T-helper 1 cell treated with Interleukin-12 subunit alpha and Interleukin-12 subunit beta and Interleukin-4 antibody, amounts not matched to agents 30 μg/mL and 1 μg/mL, for 36 hours (primary cell): ENCODE results near the gene NUP107.
"Not testable (repeated sequence)": the region's sequence is repeated elsewhere in the genome, so short reads cannot be mapped to it uniquely, and the experiment has no call there.

Experiments used
- H3K27ac Mint-ChIP-seq: one replicate; pipeline ENCODE4 v1.8.0; 2021; ENCODE audit warnings: mild to moderate bottlenecking, mixed read lengths
- H3K27me3 Mint-ChIP-seq: one replicate; pipeline ENCODE4 v1.8.0; 2021; ENCODE audit warnings: low read depth, mixed read lengths
- H3K36me3 Mint-ChIP-seq: one replicate; pipeline ENCODE4 v1.8.0; 2021; ENCODE audit warnings: low read depth, mixed read lengths
- H3K4me1 Mint-ChIP-seq: one replicate; pipeline ENCODE4 v1.8.0; 2021; ENCODE audit warnings: low read depth, mixed read lengths
- H3K4me3 Mint-ChIP-seq: one replicate; pipeline ENCODE4 v1.8.0; 2021; ENCODE audit warnings: mild to moderate bottlenecking, moderate library complexity, mixed read lengths
- H3K9me3 Mint-ChIP-seq: one replicate; pipeline ENCODE4 v1.8.0; 2021; ENCODE audit warnings: mixed read lengths

The NUP107 gene

GRCh38 chr12:68675101-68675842, 11.5 kb upstream of the NUP107 start:
- Mint-ChIP-seq H3K9me3 (no peaks in the 10 kb centered on the region), H3K36me3 (peaks cover 6% of the 10 kb centered on the region), H3K4me3 (peak overlapping the region; percentile 55), H3K27ac (peak overlapping the region; percentile 84), H3K4me1 (peaks cover 33% of the 10 kb centered on the region), H3K27me3 (no peaks in the 10 kb centered on the region)

GRCh38 chr12:68676854-68677253, 9.9 kb upstream of the NUP107 start:
- not testable (repeated sequence) for H3K27ac Mint-ChIP-seq, H3K4me3 Mint-ChIP-seq, H3K9me3 Mint-ChIP-seq, H3K36me3 Mint-ChIP-seq, H3K27me3 Mint-ChIP-seq
- H3K4me1 Mint-ChIP-seq, result peaks cover 26% of the 10 kb centered on the region

- Mint-ChIP-seq H3K27ac (peak overlapping the region; percentile 94), H3K4me1 (peaks cover 26% of the 10 kb centered on the region), H3K4me3 (peak overlapping the region; percentile 94), H3K36me3 (peaks cover 11% of the 10 kb centered on the region), H3K27me3 (no peaks in the 10 kb centered on the region), H3K9me3 (no peaks in the 10 kb centered on the region)
Observed at GRCh38 chr12:68686262-68686594, 550 bp upstream of the NUP107 start.

GRCh38 chr12:68695454-68695853, 8.7 kb downstream of the NUP107 start:
- H3K27me3 Mint-ChIP-seq, result no peaks in the 10 kb centered on the region
- no peak overlapping the region for H3K27ac Mint-ChIP-seq
- H3K36me3 Mint-ChIP-seq, result peaks cover 51% of the 10 kb centered on the region
- H3K4me3 Mint-ChIP-seq, result no peak overlapping the region
- H3K4me1 Mint-ChIP-seq, result peaks cover 4% of the 10 kb centered on the region
- H3K9me3 Mint-ChIP-seq, result no peaks in the 10 kb centered on the region

GRCh38 chr12:68699486-68699885, 12.7 kb downstream of the NUP107 start:
- peaks cover 39% of the 10 kb centered on the region for H3K36me3 Mint-ChIP-seq
- H3K27me3 Mint-ChIP-seq, result no peaks in the 10 kb centered on the region
- peaks cover 1% of the 10 kb centered on the region for H3K4me1 Mint-ChIP-seq
- no peak overlapping the region for H3K4me3 Mint-ChIP-seq
- no peaks in the 10 kb centered on the region for H3K9me3 Mint-ChIP-seq
- H3K27ac Mint-ChIP-seq, result no peak overlapping the region

- Mint-ChIP-seq H3K36me3 (peaks cover 17% of the 10 kb centered on the region), H3K9me3 (no peaks in the 10 kb centered on the region), H3K4me3 (no peak overlapping the region), H3K27ac (no peak overlapping the region), H3K27me3 (no peaks in the 10 kb centered on the region), H3K4me1 (no peaks in the 10 kb centered on the region)
Observed at GRCh38 chr12:68727776-68728175, 41.0 kb downstream of the NUP107 start.

GRCh38 chr12:68733661-68734071, 46.9 kb downstream of the NUP107 start:
- Mint-ChIP-seq H3K4me1 (no peaks in the 10 kb centered on the region), H3K27ac (no peak overlapping the region), H3K27me3 (no peaks in the 10 kb centered on the region), H3K4me3 (no peak overlapping the region), H3K36me3 (peaks cover 22% of the 10 kb centered on the region), H3K9me3 (no peaks in the 10 kb centered on the region)

- peaks cover 18% of the 10 kb centered on the region for H3K36me3 Mint-ChIP-seq
- H3K27ac Mint-ChIP-seq, result no peak overlapping the region
- no peak overlapping the region for H3K4me3 Mint-ChIP-seq
- H3K9me3 Mint-ChIP-seq, result no peaks in the 10 kb centered on the region
- H3K27me3 Mint-ChIP-seq, result no peaks in the 10 kb centered on the region
- H3K4me1 Mint-ChIP-seq, result peaks cover 11% of the 10 kb centered on the region
Observed at GRCh38 chr12:68739891-68740290, 53.1 kb downstream of the NUP107 start.

GRCh38 chr12:68743356-68743755, 56.6 kb downstream of the NUP107 start:
- Mint-ChIP-seq H3K9me3 (no peaks in the 10 kb centered on the region), H3K4me3 (no peak overlapping the region), H3K27ac (peak overlapping the region; percentile 73), H3K36me3 (peaks cover 20% of the 10 kb centered on the region), H3K27me3 (no peaks in the 10 kb centered on the region), H3K4me1 (peaks cover 25% of the 10 kb centered on the region)

- Mint-ChIP-seq H3K4me3 (peak overlapping the region; percentile 92), H3K9me3 (no peaks in the 10 kb centered on the region), H3K27me3 (no peaks in the 10 kb centered on the region), H3K27ac (peak overlapping the region; percentile 90), H3K36me3 (peaks cover 19% of the 10 kb centered on the region), H3K4me1 (peaks cover 40% of the 10 kb centered on the region)
Observed at GRCh38 chr12:68745376-68745903, 58.7 kb downstream of the NUP107 start.

- Mint-ChIP-seq H3K27me3 (no peaks in the 10 kb centered on the region), H3K9me3 (no peaks in the 10 kb centered on the region), H3K27ac (peak within 1 kb of the TSS; percentile 90), H3K36me3 (peaks cover 19% of the 10 kb centered on the region), H3K4me3 (peak within 1 kb of the TSS; percentile 92), H3K4me1 (peaks cover 40% of the 10 kb centered on the region)
Observed at GRCh38 chr12:68745904-68746571, 59.3 kb downstream of the NUP107 start, which contains the start of gene SLC35E3. Gene SLC35E3 (plus strand): TSS chr12:68746176. CDS start chr12:68746378, 202 bp downstream.

- H3K27ac Mint-ChIP-seq, result peak overlapping the region; percentile 90
- H3K4me1 Mint-ChIP-seq, result peaks cover 40% of the 10 kb centered on the region
- H3K36me3 Mint-ChIP-seq, result peaks cover 18% of the 10 kb centered on the region
Observed at GRCh38 chr12:68746572-68747180, 59.9 kb downstream of the NUP107 start.

GRCh38 chr12:68749443-68749842, 62.7 kb downstream of the NUP107 start:
- peaks cover 28% of the 10 kb centered on the region for H3K4me1 Mint-ChIP-seq

More at GRCh38 chr12:68746572-68747180, 59.9 kb downstream of the NUP107 start:
- Mint-ChIP-seq H3K4me3 (peak overlapping the region; percentile 92), H3K27me3 (no peaks in the 10 kb centered on the region), H3K9me3 (no peaks in the 10 kb centered on the region)

GRCh38 chr12:68749861-68750260, 63.1 kb downstream of the NUP107 start:
- Mint-ChIP-seq H3K27ac (no peak overlapping the region), H3K4me3 (no peak overlapping the region), H3K4me1 (peaks cover 28% of the 10 kb centered on the region), H3K36me3 (peaks cover 31% of the 10 kb centered on the region), H3K9me3 (no peaks in the 10 kb centered on the region), H3K27me3 (no peaks in the 10 kb centered on the region)

More at GRCh38 chr12:68749443-68749842, 62.7 kb downstream of the NUP107 start:
- Mint-ChIP-seq H3K27me3 (no peaks in the 10 kb centered on the region), H3K36me3 (peaks cover 30% of the 10 kb centered on the region), H3K27ac (no peak overlapping the region), H3K9me3 (no peaks in the 10 kb centered on the region), H3K4me3 (no peak overlapping the region)
